Posterior cingulate gyrus (tissue), 11 donors: ENCODE results near the gene AGAP3.
"Not testable (repeated sequence)": the region's sequence is repeated elsewhere in the genome, so short reads cannot be mapped to it uniquely, and the experiment has no call there.

ENCODE experiments used
- DNase-seq, 10 donors: peaks; one replicate each; pipeline versions ENCODE4 v3.0.0 to v3.0.0-alpha.2; 2020 to 2021; ENCODE audit warnings: mixed read lengths in 3 of 10
- intact Hi-C: fragments of 100-400 bp; cut with DNase I; formaldehyde crosslinking; loops from one replicate; pipeline ENCODE4 v1.15.1; 2023

The AGAP3 gene

DNA sequence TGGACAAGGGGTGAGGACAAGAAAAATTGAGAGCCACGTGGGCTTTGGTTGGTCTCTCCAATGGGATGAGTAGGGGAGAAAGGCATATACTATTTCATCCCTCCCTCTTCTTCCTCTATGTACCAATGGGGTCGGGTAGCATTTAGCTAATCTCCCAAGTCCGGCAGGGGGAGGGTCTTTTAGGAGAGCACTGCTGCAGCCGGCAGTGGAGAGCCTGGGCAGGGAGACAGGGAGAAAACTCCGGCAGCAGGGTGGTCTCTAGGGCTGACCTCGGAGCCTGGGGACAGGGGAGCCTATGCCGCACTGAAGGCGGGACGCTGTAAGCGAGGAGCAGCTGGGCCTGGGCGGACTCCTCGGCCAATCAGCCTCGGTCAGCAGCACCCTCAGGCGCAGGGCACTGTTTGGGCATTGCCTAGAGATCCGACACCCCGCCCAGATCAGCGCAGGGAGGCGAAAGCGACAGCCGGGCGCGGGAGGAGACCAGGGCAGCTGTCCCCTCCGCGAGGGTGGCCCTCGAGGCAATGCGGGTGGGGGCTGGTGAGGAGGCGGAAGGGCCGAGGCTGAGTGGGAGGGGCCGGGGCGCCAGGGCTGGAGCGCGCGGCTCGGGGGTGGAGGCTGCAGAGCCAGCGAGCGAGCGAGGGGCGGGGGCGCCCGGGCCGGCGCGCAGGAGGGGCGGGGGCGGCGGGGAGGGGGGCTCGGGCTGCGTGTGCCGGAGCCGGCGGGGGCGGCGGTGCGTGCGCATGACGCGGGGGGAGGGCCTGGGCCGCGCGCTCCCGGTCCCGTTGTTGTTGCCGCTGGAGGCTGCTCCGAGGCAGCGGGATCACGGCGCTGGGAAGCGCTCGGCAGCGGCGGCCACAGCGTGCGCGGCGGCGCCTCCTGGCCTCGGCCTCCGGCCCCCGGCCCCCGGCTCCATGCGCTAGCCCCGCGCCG lies at the start of gene AGAP3:
AGAP3 (plus strand) TSS at position 785 of the 930 bp plus-strand sequence. CDS start 267 bp downstream, outside the sequence.
- intact Hi-C loops = loop anchor here (1.0 to 2.0 kb wide), 2 partner anchors 28 to 57 kb away; partner anchors contain the start of gene ABCB8
- DNase-seq = peak; percentile 81 to 98 (median 86)

DNA sequence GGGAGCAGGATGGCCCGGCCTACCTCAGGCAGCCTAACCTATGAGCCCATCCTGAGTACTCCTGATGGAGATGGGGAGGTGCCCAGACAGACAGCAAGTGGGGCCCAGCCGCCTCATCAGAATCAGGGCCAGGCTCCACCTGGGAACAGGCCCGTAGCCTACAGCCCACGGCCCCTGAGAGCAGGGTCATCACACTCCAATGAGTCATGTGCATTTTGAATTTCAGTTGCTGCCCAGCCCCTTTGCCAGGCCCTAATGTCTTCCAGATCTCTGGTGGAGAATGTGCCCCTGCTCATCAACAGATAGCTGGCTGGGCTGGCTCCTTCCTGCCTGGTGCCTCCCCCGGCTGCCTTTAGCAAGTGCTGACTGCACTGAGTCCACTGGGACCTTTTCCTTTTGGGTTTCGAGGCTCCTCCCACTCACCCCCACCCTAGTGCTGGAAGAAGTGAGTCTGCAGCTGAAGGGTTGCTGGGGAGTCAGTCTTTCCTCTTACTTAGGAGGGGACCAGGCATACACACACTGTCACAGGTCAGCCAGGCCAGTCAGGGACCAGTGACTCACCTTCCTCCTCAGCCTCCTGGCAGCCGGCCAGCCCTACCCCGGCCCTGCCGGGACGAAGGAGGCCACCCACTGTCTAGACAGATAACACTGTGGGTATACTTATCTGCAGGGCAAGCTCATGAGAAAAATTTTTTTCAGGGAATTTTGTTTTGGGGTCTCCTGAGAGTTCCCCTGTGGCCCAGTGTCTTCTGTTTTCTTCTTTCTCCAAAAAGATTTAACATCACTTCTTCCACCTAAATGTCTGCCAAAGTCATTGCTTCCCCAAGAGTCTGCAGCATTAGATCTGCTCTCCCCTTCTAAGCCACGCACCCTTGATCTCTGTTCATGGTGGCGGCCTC lies 47.1 kb upstream of the AGAP3 start:
- DNase-seq = peak in 1 of 10 donors; percentile 81
- intact Hi-C loops = no loop called here

DNA sequence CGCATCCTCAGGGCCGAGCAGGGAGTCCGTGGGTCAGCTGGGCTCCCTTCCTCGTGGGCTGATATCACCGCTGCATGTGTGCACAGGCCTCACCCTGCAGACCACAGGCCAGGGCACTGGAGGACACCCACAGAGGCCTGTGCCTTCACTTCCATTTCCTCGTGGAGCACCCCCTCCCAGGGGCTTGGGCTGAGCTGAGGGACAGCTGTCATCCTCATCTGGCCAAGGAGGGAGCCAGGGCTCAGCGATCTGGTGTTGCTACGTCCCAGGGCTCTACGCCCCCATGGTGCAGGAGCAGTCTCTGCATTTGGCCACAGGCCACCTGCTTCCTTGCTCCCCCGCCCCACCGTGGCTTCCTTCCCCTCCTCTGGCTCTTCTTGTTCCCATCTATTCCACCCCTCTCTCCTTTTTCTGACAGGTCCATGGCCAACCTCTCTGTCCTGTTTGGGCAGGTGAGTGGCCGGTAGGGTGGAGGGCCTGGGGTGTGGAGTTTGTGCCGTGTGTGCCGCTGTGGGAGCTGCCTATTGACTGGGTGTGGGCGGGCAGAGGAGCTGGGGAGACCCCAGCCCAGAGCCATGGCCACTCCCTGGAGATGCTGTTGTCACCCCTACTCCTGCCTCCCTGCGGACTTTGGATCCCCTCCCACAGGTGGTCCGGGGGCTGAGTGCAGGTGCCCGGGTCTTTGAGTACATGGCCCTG lies 46.3 kb upstream of the AGAP3 start:
- intact Hi-C loops = no loop called here
- DNase-seq = no peak

DNA sequence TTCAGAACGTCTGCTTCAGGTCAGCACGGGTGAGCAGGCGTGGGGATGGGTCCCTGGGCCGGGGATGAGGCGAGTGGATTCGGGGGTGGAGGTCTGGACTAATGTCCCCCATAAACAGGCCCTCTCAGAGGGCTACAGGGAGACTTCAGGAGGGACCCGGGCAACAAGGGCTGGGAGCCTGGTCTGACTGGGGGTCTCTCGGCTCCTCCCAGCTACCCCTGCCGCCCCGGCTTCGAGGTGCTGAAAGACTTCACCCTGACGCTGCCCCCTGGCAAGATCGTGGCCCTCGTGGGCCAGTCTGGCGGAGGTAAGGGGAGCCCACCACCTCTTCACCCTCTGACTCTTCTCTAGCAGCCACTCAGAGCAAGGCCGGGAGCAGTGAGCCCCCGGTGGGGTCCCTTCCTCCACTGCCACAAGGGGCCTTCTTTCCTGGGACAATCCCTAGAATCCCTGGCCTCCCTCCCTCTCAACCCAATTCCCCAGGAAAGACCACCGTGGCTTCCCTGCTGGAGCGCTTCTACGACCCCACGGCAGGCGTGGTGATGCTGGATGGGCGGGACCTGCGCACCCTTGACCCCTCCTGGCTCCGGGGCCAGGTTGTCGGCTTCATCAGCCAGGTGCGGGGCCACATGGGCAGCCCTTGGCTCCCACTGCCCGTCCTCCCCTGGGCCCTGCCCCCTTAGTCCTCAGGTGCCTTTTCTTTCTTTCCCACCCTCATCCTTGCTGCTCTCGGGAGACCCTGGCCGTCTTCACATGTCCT lies 45.5 kb upstream of the AGAP3 start:
- DNase-seq = no peak
- intact Hi-C loops = no loop called here

- intact Hi-C loops, DNase-seq: not testable (repeated sequence)
Observed at GRCh38 chr7:151043449-151043848, 42.8 kb upstream of the AGAP3 start.

DNA sequence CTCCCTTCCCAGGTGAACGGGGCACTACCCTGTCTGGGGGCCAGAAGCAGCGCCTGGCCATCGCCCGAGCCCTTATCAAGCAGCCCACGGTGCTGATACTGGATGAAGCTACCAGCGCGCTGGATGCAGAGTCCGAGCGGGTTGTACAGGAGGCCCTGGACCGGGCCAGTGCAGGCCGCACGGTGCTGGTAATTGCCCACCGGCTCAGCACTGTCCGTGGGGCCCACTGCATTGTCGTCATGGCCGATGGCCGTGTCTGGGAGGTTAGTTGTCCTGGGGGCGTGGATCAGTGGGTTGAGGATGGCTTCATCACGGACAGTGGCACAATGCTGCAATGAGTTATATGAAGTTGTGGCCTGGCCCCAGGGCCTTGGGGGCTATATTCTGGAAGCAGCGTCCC lies 42.3 kb upstream of the AGAP3 start:
- DNase-seq = peak in 1 of 10 donors; percentile 59
- intact Hi-C loops = no loop called here

DNA sequence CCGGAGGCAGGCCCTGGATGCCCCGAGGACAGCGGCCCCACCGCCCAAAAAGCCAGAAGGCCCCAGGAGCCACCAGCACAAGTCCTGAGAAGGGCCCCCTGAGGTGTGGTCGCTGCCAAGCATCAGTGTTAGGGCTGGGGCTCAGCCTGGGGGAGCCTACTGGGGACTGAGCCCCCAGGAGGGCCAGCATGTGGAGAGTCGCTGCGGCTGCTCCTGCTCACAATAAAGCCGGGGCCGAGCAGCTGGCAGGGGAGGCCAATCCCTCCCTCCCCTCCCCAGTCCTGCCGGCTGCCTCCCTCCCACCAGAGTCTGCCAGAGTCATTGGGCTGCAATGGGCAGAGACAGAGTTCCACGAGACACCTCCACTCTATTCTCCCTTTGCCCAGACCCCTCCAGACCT lies 41.0 kb upstream of the AGAP3 start:
- DNase-seq = no peak
- intact Hi-C loops = no loop called here

DNA sequence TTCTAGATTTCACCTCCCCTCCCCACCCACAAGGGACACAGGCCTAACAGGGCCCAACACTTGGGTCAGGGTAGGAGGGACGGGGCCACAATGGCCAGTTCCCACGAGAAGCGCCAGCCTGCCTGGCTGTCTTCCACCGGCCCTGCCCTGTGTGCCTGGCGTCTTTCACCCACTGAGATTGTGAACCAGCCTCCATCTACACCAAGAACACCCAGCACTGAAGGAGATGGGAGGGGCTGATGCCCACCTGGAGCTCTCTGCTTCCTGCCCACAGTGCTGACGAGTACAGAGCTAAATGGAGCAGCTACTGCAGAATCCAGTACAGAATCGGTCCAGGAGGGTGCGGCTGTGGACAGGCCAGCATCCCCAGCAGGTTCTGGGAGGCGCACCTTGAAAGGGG lies 40.3 kb upstream of the AGAP3 start:
- peak in 2 of 10 donors; percentile 68 to 69 for DNase-seq
- intact Hi-C loops = no loop called here

- intact Hi-C loops = no loop called here
- peak in 3 of 10 donors; percentile 62 to 84 (median 75) for DNase-seq
Observed at GRCh38 chr7:151046603-151047573, 39.4 kb upstream of the AGAP3 start.

GRCh38 chr7:151047976-151048815 lies 38.1 kb upstream of the AGAP3 start, which contains the start of gene ASIC3:
ASIC3 (plus strand) TSS chr7:151048531; CDS start chr7:151048886, 355 bp downstream.
- DNase-seq = peak in 1 of 10 donors; percentile 64
- intact Hi-C loops = no loop called here

- peak in 2 of 10 donors; percentile 68 to 74 for DNase-seq
- intact Hi-C loops = no loop called here
Observed at GRCh38 chr7:151048911-151049463, 37.3 kb upstream of the AGAP3 start.

DNA sequence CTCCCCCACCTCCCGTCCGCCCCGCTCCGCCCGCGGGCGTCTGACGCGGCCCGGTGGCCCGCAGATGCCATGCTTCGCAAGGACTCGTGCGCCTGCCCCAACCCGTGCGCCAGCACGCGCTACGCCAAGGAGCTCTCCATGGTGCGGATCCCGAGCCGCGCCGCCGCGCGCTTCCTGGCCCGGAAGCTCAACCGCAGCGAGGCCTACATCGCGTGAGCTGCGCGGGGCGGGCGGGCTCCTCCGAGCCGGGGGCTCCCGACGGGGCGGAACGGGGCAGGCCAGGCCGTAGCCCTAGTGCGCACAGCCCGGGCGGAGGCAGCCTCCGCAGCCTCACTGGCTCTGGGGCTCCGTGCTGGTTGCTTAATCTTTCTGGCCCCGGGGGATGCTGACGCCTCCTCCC lies 35.2 kb upstream of the AGAP3 start:
- peak in 9 of 10 donors; percentile 31 to 95 (median 60) for DNase-seq

DNA sequence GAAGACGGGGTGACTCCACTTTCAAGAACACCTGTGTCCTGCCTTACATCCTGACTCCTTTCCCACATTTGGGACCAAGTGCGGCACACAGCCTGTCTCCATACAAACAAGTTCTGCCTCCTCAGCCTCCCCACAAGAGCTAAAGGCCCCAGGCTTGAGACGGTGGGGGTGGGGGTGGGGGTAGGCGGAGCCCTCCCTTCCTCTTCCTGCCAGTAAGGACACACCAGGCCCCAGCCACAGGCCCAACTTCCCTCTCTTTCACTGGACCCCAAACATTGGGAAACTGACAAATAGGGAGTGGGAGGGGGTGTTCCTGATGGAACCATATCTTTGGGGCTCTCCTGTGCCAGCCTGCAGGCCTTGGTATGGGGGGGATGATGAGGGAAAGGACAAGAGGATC lies 33.2 kb upstream of the AGAP3 start:
- intact Hi-C loops = no loop called here
- no peak for DNase-seq

More for the DNA sequence above, 35.2 kb upstream of the AGAP3 start:
- intact Hi-C loops = no loop called here

- intact Hi-C loops = no loop called here
- no peak for DNase-seq
Observed at GRCh38 chr7:151053751-151054150, 32.5 kb upstream of the AGAP3 start.

GRCh38 chr7:151056283-151056665 lies 30.0 kb upstream of the AGAP3 start:
- intact Hi-C loops = no loop called here
- no peak for DNase-seq

- intact Hi-C loops = no loop called here
- DNase-seq = peak in 2 of 10 donors; percentile 47 to 89
Observed at GRCh38 chr7:151056666-151057505, 29.4 kb upstream of the AGAP3 start.
